HEK293T (cell line): ENCODE measurements around the gene ECI1.

Experiments used
- CTCF ChIA-PET: fragments of 350-600 bp; formaldehyde crosslinking; extraction: SDS; loops from one replicate; lab custom pipeline; 2021; ENCODE audit warnings: antibody characterized with exemption, inconsistent platforms; lab: Yijun Ruan, JAX
- POLR2A ChIA-PET: fragments of 350-600 bp; formaldehyde crosslinking; extraction: SDS; loops from one replicate; lab custom pipeline; 2020; ENCODE audit warnings: antibody characterized with exemption, inconsistent platforms; lab: Yijun Ruan, JAX
- DNase-seq: peaks from one replicate; pipeline ENCODE4 v3.0.0; 2012; ENCODE audit warnings: mixed read lengths; ENCODE audit errors: extremely low spot score
- ARNT ChIP-seq: fragments of 450-650 bp; IDR thresholded peaks from 2 replicates; pipeline ENCODE4 v1.6.1; 2017; ENCODE audit warnings: mild to moderate bottlenecking
- BHLHE40 ChIP-seq: fragments of 450-650 bp; IDR thresholded peaks from 2 replicates; pipeline ENCODE4 v1.6.1; 2016; ENCODE audit warnings: mild to moderate bottlenecking, moderate library complexity, borderline replicate concordance
- CTBP1 ChIP-seq: fragments of 450-650 bp; IDR thresholded peaks from 2 replicates; pipeline ENCODE4 v1.6.1; 2016; ENCODE audit warnings: borderline replicate concordance
- ELF4 ChIP-seq: fragments of 450-650 bp; IDR thresholded peaks from 2 replicates; pipeline ENCODE4 v1.6.1; 2017; ENCODE audit warnings: antibody characterized with exemption
- FOXA1 ChIP-seq: fragments of 450-650 bp; IDR thresholded peaks from 2 replicates; pipeline ENCODE4 v1.6.1; 2016; ENCODE audit warnings: mild to moderate bottlenecking
- FOXK2 ChIP-seq: fragments of 450-650 bp; IDR thresholded peaks from 2 replicates; pipeline ENCODE4 v1.6.1; 2016; ENCODE audit warnings: mild to moderate bottlenecking
- FOXM1 ChIP-seq: fragments of 450-650 bp; IDR thresholded peaks from 2 replicates; pipeline ENCODE4 v1.6.1; 2017; ENCODE audit warnings: mild to moderate bottlenecking, borderline replicate concordance
- HDGF ChIP-seq: fragments of 450-650 bp; IDR thresholded peaks from 2 replicates; pipeline ENCODE4 v1.6.1; 2017; ENCODE audit warnings: antibody characterized with exemption, borderline replicate concordance
- L3MBTL2 ChIP-seq: fragments of 450-650 bp; conservative IDR thresholded peaks from 2 replicates; pipeline ENCODE4 v1.6.1; 2016; ENCODE audit warnings: mild to moderate bottlenecking
- LEF1 ChIP-seq: fragments of 450-650 bp; IDR thresholded peaks from 2 replicates; pipeline ENCODE4 v1.6.1; 2017; ENCODE audit warnings: mild to moderate bottlenecking, borderline replicate concordance
- NFRKB ChIP-seq: fragments of 450-650 bp; IDR thresholded peaks from 2 replicates; pipeline ENCODE4 v1.6.1; 2016; ENCODE audit warnings: mild to moderate bottlenecking, moderate library complexity
- SP1 ChIP-seq: fragments of 450-650 bp; IDR thresholded peaks from 2 replicates; pipeline ENCODE4 v1.6.1; 2017
- SUZ12 ChIP-seq: fragments of 450-650 bp; IDR thresholded peaks from 2 replicates; pipeline ENCODE4 v1.6.1; 2016; ENCODE audit warnings: mild to moderate bottlenecking
- TARDBP ChIP-seq: fragments of 450-650 bp; IDR thresholded peaks from 2 replicates; pipeline ENCODE4 v1.6.1; 2016
- ZNF384 ChIP-seq: fragments of 450-650 bp; IDR thresholded peaks from 2 replicates; pipeline ENCODE4 v1.6.1; 2016
- TF ChIP-seq, protein P1 (sequence below): fragments of 450-650 bp; IDR thresholded peaks from 2 replicates; pipeline ENCODE4 v1.6.1; 2016

The ECI1 gene

DNA sequence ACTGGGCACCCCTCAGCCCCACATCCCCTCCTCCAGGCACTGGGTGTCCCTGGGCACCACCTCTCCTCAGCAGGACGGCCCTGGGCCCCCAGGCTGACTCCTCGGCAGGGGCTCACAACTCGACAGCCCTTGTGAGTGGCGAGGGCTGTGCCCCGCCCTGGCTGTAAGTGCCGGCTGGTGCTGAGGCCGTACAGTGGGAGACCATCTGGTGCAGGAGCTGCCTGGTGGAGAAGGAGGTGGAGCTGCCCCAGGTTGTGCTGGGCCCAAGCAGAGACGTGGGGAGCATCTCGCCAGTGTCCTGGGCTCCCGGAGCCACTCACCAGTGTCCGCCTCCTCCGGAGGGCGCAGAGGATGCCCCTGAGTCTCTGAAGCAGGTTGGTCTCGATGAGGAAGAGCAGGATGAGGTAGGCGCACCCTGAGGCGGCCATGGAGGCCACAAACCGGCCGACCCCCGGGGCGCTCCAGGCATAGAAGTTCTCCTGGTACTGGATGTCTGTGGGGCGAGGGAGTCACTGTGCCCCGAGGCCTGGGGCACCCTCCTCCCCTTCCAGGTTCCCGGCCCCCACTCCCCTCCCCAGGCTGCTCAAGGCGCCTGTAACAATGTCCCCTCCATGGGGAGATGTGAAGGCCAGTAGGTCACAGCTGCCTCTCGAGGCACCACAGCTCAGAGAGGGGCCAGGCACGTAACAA is 31.6 kb upstream of the ECI1 start:
- ChIA-PET POLR2A (no interaction called here), CTCF (no interaction called here)
- no peak for DNase-seq
- no peak for TF ChIP-seq ZNF384
- TF ChIP-seq TARDBP, result no peak
- TF ChIP-seq ELF4, result no peak
- TF ChIP-seq FOXA1, result no peak
- no peak for TF ChIP-seq FOXK2
- no peak for TF ChIP-seq L3MBTL2
- TF ChIP-seq HDGF, result no peak
- TF ChIP-seq, protein P1, sequence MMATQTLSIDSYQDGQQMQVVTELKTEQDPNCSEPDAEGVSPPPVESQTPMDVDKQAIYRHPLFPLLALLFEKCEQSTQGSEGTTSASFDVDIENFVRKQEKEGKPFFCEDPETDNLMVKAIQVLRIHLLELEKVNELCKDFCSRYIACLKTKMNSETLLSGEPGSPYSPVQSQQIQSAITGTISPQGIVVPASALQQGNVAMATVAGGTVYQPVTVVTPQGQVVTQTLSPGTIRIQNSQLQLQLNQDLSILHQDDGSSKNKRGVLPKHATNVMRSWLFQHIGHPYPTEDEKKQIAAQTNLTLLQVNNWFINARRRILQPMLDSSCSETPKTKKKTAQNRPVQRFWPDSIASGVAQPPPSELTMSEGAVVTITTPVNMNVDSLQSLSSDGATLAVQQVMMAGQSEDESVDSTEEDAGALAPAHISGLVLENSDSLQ, result no peak
- TF ChIP-seq LEF1, result no peak
- TF ChIP-seq ARNT, result no peak
- TF ChIP-seq CTBP1, result no peak

DNA sequence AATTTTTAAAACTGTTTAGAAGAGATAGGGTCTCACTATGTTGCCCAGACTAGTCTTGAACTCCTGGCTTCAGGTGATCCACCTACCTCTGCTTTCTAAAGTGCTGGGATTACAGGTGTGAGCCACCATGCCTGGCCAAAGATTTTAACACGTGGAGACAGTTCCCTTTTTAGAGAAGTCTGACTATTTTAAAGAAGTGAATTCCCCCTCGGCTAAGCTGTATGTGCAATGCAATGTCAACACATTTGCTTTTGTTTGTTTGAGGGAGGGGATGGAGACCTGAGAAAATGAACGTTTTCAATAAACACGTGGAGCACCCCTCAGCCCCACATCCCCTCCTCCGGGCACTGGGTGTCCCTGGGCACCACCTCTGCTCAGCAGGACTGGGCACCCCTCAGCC is 30.9 kb upstream of the ECI1 start:
- no peak for DNase-seq
- ChIA-PET CTCF (no interaction called here), POLR2A (interaction anchor here (2.1 kb wide), 1 partner anchor 13 kb away, joined by 7 read pairs; no protein-coding TSS in a partner anchor)
- TF ChIP-seq ELF4 (no peak), SP1 (no peak), SUZ12 (no peak), CTBP1 (no peak), L3MBTL2 (no peak), TARDBP (no peak), FOXM1 (no peak), FOXK2 (no peak), ARNT (no peak), HDGF (no peak), LEF1 (no peak), ZNF384 (no peak), NFRKB (no peak), BHLHE40 (no peak), FOXA1 (no peak)
- TF ChIP-seq, protein P1, result no peak

DNA sequence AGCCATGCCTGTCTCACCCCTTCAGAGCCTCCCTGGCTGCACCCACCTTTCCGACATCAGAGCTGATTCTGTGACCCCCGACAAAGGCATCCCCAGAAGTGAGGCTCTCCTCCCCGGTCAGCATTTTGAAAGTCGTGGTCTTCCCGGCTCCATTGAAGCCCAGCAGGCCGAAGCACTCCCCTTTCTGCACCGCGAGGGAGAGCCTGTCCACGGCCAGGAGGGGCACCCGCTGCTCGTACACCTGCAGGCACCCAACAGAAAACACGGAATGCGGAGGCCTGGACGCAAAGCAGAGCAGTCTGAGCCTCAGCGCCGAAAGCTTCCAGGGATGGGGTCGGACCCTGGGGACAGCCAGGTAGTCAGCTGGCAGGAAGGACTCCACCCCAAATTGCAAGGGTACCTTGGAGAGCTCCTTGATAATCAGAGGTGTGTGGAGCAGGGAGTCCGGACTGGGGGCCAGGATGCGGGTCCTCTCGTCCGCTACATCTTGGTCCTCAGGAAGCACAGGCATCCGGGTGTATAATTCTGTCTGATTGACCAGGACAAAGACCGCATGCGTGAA is 29.7 kb upstream of the ECI1 start:
- TF ChIP-seq FOXA1 (no peak), CTBP1 (no peak), L3MBTL2 (no peak)
- TF ChIP-seq, protein P1, result no peak
- ChIA-PET POLR2A (interaction anchor here (2.1 kb wide), 1 partner anchor 12 kb away, joined by 7 read pairs; no protein-coding TSS in a partner anchor), CTCF (no interaction called here)
- DNase-seq, result no peak

DNA sequence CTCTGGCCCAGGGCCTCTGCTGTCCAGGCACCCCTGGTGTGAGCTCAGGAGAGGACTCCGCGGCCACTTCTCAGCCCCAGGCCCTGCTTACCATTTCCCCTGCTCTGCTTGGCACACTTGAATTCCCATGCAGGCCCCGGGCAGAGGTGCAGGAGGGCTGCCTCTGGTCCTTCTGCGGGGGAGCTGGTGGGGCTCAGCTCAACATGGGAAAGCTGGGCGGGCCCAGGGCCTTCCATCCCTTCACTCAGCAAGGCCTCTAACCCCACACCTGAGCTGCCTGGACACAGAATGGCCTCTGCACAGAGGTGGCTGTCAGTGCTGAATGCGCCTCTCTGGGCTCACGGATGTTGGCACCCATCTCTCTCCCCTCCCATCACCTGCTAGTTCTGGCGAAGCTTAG is 29.1 kb upstream of the ECI1 start:
- ChIA-PET POLR2A (interaction anchor here (2.1 kb wide), 1 partner anchor 11 kb away, joined by 7 read pairs; no protein-coding TSS in a partner anchor), CTCF (no interaction called here)
- TF ChIP-seq FOXA1 (no peak), BHLHE40 (no peak), NFRKB (no peak), LEF1 (no peak), ZNF384 (no peak)
- no peak for DNase-seq

DNA sequence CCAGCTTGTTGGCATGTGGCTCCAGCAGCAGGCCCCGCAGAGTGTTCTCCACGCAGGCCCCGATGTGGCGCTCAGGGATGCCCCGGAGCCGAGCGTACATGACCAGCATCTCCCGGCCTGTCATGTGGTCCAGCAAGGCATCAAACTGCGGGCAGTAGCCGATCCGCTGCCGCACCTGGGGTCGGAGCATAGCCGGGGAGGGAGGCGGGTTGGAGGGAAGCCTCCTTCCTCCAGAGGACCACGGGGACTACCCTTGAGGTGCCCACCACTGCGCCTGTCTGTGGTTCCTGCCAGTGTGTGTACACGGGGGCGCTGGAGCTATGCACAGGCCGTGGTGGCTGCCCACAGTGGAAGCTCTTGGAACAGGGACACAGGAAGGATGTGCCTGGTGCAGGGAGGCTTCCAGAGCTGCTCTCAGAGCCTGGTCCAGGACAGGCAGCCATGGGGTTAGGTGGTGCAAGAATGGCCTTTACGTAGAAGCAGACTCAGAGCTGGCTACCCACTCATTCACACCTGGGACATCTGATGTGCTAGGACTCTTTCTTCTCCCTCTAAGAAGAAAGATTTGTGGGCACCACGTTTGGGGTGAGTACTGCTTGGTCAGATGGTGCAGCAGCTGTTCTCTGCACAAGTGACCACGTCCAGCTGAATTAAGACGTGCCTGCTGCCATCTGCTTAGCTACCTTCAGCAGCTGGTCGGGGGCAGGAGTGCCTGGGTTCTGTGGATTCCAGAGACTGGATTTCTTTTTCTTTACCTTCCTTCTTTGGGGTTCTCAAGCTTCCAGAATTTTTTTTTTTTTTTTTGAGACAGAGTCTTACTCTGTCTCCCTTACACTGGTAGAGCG is 27.8 kb upstream of the ECI1 start:
- no peak for DNase-seq
- ChIA-PET POLR2A (interaction anchor here (1.0 to 1.6 kb wide), 5 partner anchors 9 to 241 kb away, joined by 3 to 4 read pairs (median 4); partner anchors contain the start of genes AMDHD2 and ECI1), CTCF (interaction anchor here (1.1 kb wide), 1 partner anchor 10 kb away, joined by 9 read pairs; no protein-coding TSS in a partner anchor)
- TF ChIP-seq SP1 (no peak), BHLHE40 (no peak), FOXM1 (no peak), ZNF384 (no peak), HDGF (no peak), SUZ12 (no peak), L3MBTL2 (no peak), NFRKB (no peak), FOXK2 (no peak), ARNT (no peak), CTBP1 (no peak), ELF4 (no peak), TARDBP (no peak), LEF1 (no peak), FOXA1 (no peak)
- TF ChIP-seq, protein P1, result no peak
